ENCODE results near the gene OLFML1.

DNA sequence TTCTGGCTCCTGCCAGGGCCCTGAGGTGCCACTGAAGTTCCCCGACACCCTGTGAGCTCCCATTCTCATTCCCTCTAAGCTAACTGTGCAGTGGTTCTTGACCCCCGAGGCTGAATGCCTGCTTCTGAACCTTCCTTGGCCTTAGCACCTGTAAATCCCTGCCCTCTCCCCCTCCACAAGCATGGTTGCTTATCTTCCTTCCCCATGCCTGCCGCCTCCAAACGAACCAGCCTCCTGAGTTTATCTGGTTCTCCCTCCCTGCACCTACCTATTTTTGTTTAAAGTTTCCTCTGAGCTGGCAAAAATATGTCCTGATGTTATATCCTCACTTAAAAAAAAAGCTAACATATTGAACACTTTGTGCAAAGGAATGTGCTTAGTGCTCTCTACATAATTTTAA, 62.4 kb downstream of the OLFML1 start:
- no peak for TF ChIP-seq EZH2 (IDR thresholded peaks at IDR 0.05; ENCODE audit: low read depth, low read length, severe bottlenecking)
- no peak for TF ChIP-seq RFX5 (IDR thresholded peaks at IDR 0.05; ENCODE audit: borderline replicate concordance, low read depth, low read length)
- TF ChIP-seq SP4 (IDR thresholded peaks at IDR 0.05; ENCODE audit: low read length), result no peak
- TF ChIP-seq, protein P1, sequence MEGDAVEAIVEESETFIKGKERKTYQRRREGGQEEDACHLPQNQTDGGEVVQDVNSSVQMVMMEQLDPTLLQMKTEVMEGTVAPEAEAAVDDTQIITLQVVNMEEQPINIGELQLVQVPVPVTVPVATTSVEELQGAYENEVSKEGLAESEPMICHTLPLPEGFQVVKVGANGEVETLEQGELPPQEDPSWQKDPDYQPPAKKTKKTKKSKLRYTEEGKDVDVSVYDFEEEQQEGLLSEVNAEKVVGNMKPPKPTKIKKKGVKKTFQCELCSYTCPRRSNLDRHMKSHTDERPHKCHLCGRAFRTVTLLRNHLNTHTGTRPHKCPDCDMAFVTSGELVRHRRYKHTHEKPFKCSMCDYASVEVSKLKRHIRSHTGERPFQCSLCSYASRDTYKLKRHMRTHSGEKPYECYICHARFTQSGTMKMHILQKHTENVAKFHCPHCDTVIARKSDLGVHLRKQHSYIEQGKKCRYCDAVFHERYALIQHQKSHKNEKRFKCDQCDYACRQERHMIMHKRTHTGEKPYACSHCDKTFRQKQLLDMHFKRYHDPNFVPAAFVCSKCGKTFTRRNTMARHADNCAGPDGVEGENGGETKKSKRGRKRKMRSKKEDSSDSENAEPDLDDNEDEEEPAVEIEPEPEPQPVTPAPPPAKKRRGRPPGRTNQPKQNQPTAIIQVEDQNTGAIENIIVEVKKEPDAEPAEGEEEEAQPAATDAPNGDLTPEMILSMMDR (IDR thresholded peaks at IDR 0.05; ENCODE audit: control extremely low read depth in 1 of 3, insufficient read depth in 1 of 3, low read depth in 1 of 3, low read length in 3 of 3), result no peak
- TF ChIP-seq, protein P2, sequence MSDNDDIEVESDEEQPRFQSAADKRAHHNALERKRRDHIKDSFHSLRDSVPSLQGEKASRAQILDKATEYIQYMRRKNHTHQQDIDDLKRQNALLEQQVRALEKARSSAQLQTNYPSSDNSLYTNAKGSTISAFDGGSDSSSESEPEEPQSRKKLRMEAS (IDR thresholded peaks at IDR 0.05), result no peak
- no peak for TF ChIP-seq CHD2 (IDR thresholded peaks at IDR 0.05; ENCODE audit: low read length)
